Chondrocyte (in vitro differentiated cells): ENCODE measurements around the gene ADAP1. TPM values are rescaled to one million over a fixed set of nuclear protein-coding genes. Genes with fewer than 3 reads are reported as not detected.

Experiments used
- DNase-seq: peaks from one replicate; pipeline ENCODE4 v3.0.0; 2021; ENCODE audit warnings: mixed read lengths, low spot score
- H3K27ac Mint-ChIP-seq: one replicate; pipeline ENCODE4 v1.8.0; 2021; ENCODE audit warnings: mild to moderate bottlenecking, moderate library complexity, mixed read lengths; ENCODE audit not compliant: unreplicated experiment
- H3K27me3 Mint-ChIP-seq: 2 replicates; pipeline ENCODE4 v1.8.0; 2021; ENCODE audit warnings: low read depth, mixed read lengths
- H3K36me3 Mint-ChIP-seq: 2 replicates; pipeline ENCODE4 v1.8.0; 2021; ENCODE audit warnings: low read depth, mixed read lengths
- H3K4me1 Mint-ChIP-seq: 2 replicates; pipeline ENCODE4 v1.8.0; 2021; ENCODE audit warnings: low read depth, mild to moderate bottlenecking, mixed read lengths
- H3K4me3 Mint-ChIP-seq: one replicate; pipeline ENCODE4 v1.8.0; 2021; ENCODE audit warnings: mild to moderate bottlenecking, moderate library complexity, mixed read lengths; ENCODE audit not compliant: unreplicated experiment
- H3K9me3 Mint-ChIP-seq: 2 replicates; pipeline ENCODE4 v1.8.0; 2021; ENCODE audit warnings: low read depth, mixed read lengths
- CTCF ChIP-seq: fragments of 200-600 bp; sonication (generic); IDR thresholded peaks from 2 replicates; pipeline ENCODE4 v1.5.0; 2021; ENCODE audit warnings: antibody characterized with exemption, mild to moderate bottlenecking, moderate library complexity
- total RNA-seq: library from RNA; stranded (reverse); gene quantifications from 3 replicates; pipeline ENCODE4 v1.2.1, GENCODE V29; 2021

The ADAP1 gene
- total RNA-seq, 1 donor from 2014 or later, result 6.7 TPM

GRCh38 chr7:981793-982510 is 27.5 kb upstream of the ADAP1 start:
- H3K4me1 Mint-ChIP-seq, result no peaks in the 10 kb centered on the region
- H3K36me3 Mint-ChIP-seq, result no peaks in the 10 kb centered on the region
- H3K27me3 Mint-ChIP-seq, result no peaks in the 10 kb centered on the region
- H3K9me3 Mint-ChIP-seq, result no peaks in the 10 kb centered on the region
- no peak overlapping the region for H3K27ac Mint-ChIP-seq
- DNase-seq, result no peak
- H3K4me3 Mint-ChIP-seq, result no peak overlapping the region
- TF ChIP-seq CTCF, result no peak

- no peak for TF ChIP-seq CTCF
- Mint-ChIP-seq H3K36me3 (no peaks in the 10 kb centered on the region), H3K4me3 (no peak overlapping the region), H3K4me1 (no peaks in the 10 kb centered on the region), H3K27me3 (no peaks in the 10 kb centered on the region), H3K27ac (no peak overlapping the region), H3K9me3 (no peaks in the 10 kb centered on the region)
- DNase-seq, result no peak
These were observed 25.5 kb upstream of the ADAP1 start for GRCh38 chr7:979886-980571.

- no peak overlapping the region for H3K27ac Mint-ChIP-seq
- no peak overlapping the region for H3K4me3 Mint-ChIP-seq
- no peak for TF ChIP-seq CTCF
- H3K27me3 Mint-ChIP-seq, result no peaks in the 10 kb centered on the region
- DNase-seq, result no peak
- no peaks in the 10 kb centered on the region for H3K36me3 Mint-ChIP-seq
- H3K9me3 Mint-ChIP-seq, result no peaks in the 10 kb centered on the region
- peaks cover 6% of the 10 kb centered on the region for H3K4me1 Mint-ChIP-seq
These were observed 24.7 kb upstream of the ADAP1 start for GRCh38 chr7:979151-979550.

- no peak for DNase-seq
- Mint-ChIP-seq H3K27ac (no peak overlapping the region), H3K36me3 (no peaks in the 10 kb centered on the region), H3K4me3 (no peak overlapping the region), H3K9me3 (no peaks in the 10 kb centered on the region), H3K27me3 (no peaks in the 10 kb centered on the region), H3K4me1 (peaks cover 8% of the 10 kb centered on the region)
- TF ChIP-seq CTCF, result no peak
These were observed 24.1 kb upstream of the ADAP1 start for GRCh38 chr7:978416-979091.

GRCh38 chr7:978049-978346 is 23.5 kb upstream of the ADAP1 start:
- TF ChIP-seq CTCF, result no peak
- Mint-ChIP-seq H3K27ac (no peak overlapping the region), H3K9me3 (no peaks in the 10 kb centered on the region)

More at GRCh38 chr7:978049-978346, 23.5 kb upstream of the ADAP1 start:
- H3K36me3 Mint-ChIP-seq, result no peaks in the 10 kb centered on the region
- H3K4me1 Mint-ChIP-seq, result peaks cover 13% of the 10 kb centered on the region
- no peaks in the 10 kb centered on the region for H3K27me3 Mint-ChIP-seq
- H3K4me3 Mint-ChIP-seq, result no peak overlapping the region
- no peak for DNase-seq
